Measurements from ENCODE around the gene MAP7D2.

Gene MAP7D2

GRCh38 chrX:20037186-20037585 is 79.5 kb downstream of the MAP7D2 start:
- Mint-ChIP-seq H3K4me1 (ENCODE audit: low read depth) (no peaks in the 10 kb centered on the region), H3K4me3 (no peak overlapping the region), H3K9me3 (ENCODE audit: low read depth) (no peaks in the 10 kb centered on the region), H3K27ac (no peak overlapping the region), H3K27me3 (no peaks in the 10 kb centered on the region), H3K36me3 (no peaks in the 10 kb centered on the region)

- Mint-ChIP-seq H3K27ac (no peak overlapping the region), H3K9me3 (ENCODE audit: low read depth) (no peaks in the 10 kb centered on the region), H3K4me1 (ENCODE audit: low read depth) (peaks cover 19% of the 10 kb centered on the region), H3K27me3 (no peaks in the 10 kb centered on the region), H3K36me3 (no peaks in the 10 kb centered on the region), H3K4me3 (no peak overlapping the region)
Measured at GRCh38 chrX:20032201-20032600, 84.5 kb downstream of the MAP7D2 start.

- Mint-ChIP-seq H3K4me1 (ENCODE audit: low read depth) (peaks cover 20% of the 10 kb centered on the region), H3K27me3 (no peaks in the 10 kb centered on the region), H3K9me3 (ENCODE audit: low read depth) (no peaks in the 10 kb centered on the region), H3K27ac (no peak overlapping the region), H3K36me3 (no peaks in the 10 kb centered on the region), H3K4me3 (no peak overlapping the region)
Measured at GRCh38 chrX:20029728-20030127, 87.0 kb downstream of the MAP7D2 start.

GRCh38 chrX:20028588-20028987 is 88.1 kb downstream of the MAP7D2 start:
- no peaks in the 10 kb centered on the region for H3K36me3 Mint-ChIP-seq
- no peak overlapping the region for H3K4me3 Mint-ChIP-seq
- H3K27ac Mint-ChIP-seq: no peak overlapping the region
- peaks cover 20% of the 10 kb centered on the region for H3K4me1 Mint-ChIP-seq (ENCODE audit: low read depth)
- no peaks in the 10 kb centered on the region for H3K27me3 Mint-ChIP-seq
- no peaks in the 10 kb centered on the region for H3K9me3 Mint-ChIP-seq (ENCODE audit: low read depth)

GRCh38 chrX:20026278-20026677 is 90.4 kb downstream of the MAP7D2 start:
- no peaks in the 10 kb centered on the region for H3K36me3 Mint-ChIP-seq
- no peak overlapping the region for H3K4me3 Mint-ChIP-seq

GRCh38 chrX:20019672-20020365 is 96.9 kb downstream of the MAP7D2 start:
- Mint-ChIP-seq H3K9me3 (ENCODE audit: low read depth) (peaks cover 4% of the 10 kb centered on the region), H3K36me3 (peaks cover 12% of the 10 kb centered on the region), H3K4me3 (no peak overlapping the region), H3K4me1 (ENCODE audit: low read depth) (no peaks in the 10 kb centered on the region), H3K27me3 (no peaks in the 10 kb centered on the region), H3K27ac (no peak overlapping the region)

More at GRCh38 chrX:20026278-20026677, 90.4 kb downstream of the MAP7D2 start:
- H3K27ac Mint-ChIP-seq: no peak overlapping the region
- no peaks in the 10 kb centered on the region for H3K9me3 Mint-ChIP-seq (ENCODE audit: low read depth)
- peaks cover 20% of the 10 kb centered on the region for H3K4me1 Mint-ChIP-seq (ENCODE audit: low read depth)
- H3K27me3 Mint-ChIP-seq: no peaks in the 10 kb centered on the region

GRCh38 chrX:20016616-20016945 is 100.1 kb downstream of the MAP7D2 start:
- H3K4me3 Mint-ChIP-seq: no peak overlapping the region

GRCh38 chrX:20015945-20016615 is 100.6 kb downstream of the MAP7D2 start:
- no peaks in the 10 kb centered on the region for H3K4me1 Mint-ChIP-seq (ENCODE audit: low read depth)
- no peak overlapping the region for H3K4me3 Mint-ChIP-seq
- H3K27me3 Mint-ChIP-seq: no peaks in the 10 kb centered on the region
- no peak overlapping the region for H3K27ac Mint-ChIP-seq
- H3K9me3 Mint-ChIP-seq (ENCODE audit: low read depth): peaks cover 4% of the 10 kb centered on the region
- H3K36me3 Mint-ChIP-seq: peaks cover 12% of the 10 kb centered on the region

More at GRCh38 chrX:20016616-20016945, 100.1 kb downstream of the MAP7D2 start:
- peaks cover 4% of the 10 kb centered on the region for H3K9me3 Mint-ChIP-seq (ENCODE audit: low read depth)
- peaks cover 12% of the 10 kb centered on the region for H3K36me3 Mint-ChIP-seq
- no peak overlapping the region for H3K27ac Mint-ChIP-seq
- H3K27me3 Mint-ChIP-seq: no peaks in the 10 kb centered on the region
- H3K4me1 Mint-ChIP-seq (ENCODE audit: low read depth): no peaks in the 10 kb centered on the region

- Mint-ChIP-seq H3K9me3 (ENCODE audit: low read depth) (peaks cover 4% of the 10 kb centered on the region), H3K27me3 (no peaks in the 10 kb centered on the region), H3K4me3 (no peak overlapping the region), H3K4me1 (ENCODE audit: low read depth) (no peaks in the 10 kb centered on the region), H3K36me3 (peaks cover 12% of the 10 kb centered on the region), H3K27ac (no peak overlapping the region)
Measured at GRCh38 chrX:20015422-20015821, 101.3 kb downstream of the MAP7D2 start.

GRCh38 chrX:20011608-20012007 is 105.1 kb downstream of the MAP7D2 start:
- Mint-ChIP-seq H3K27ac (no peak overlapping the region), H3K4me1 (ENCODE audit: low read depth) (peaks cover 1% of the 10 kb centered on the region), H3K4me3 (no peak overlapping the region), H3K27me3 (no peaks in the 10 kb centered on the region), H3K36me3 (peaks cover 10% of the 10 kb centered on the region), H3K9me3 (ENCODE audit: low read depth) (peaks cover 4% of the 10 kb centered on the region)

- Mint-ChIP-seq H3K36me3 (no peaks in the 10 kb centered on the region), H3K27me3 (no peaks in the 10 kb centered on the region), H3K4me1 (ENCODE audit: low read depth) (peaks cover 1% of the 10 kb centered on the region), H3K27ac (no peak overlapping the region), H3K4me3 (no peak overlapping the region), H3K9me3 (ENCODE audit: low read depth) (no peaks in the 10 kb centered on the region)
Measured at GRCh38 chrX:20007962-20008622, 108.6 kb downstream of the MAP7D2 start.

- H3K9me3 Mint-ChIP-seq (ENCODE audit: low read depth): no peaks in the 10 kb centered on the region
- no peaks in the 10 kb centered on the region for H3K27me3 Mint-ChIP-seq
- H3K27ac Mint-ChIP-seq: no peak overlapping the region
- H3K4me1 Mint-ChIP-seq (ENCODE audit: low read depth): peaks cover 1% of the 10 kb centered on the region
- no peak overlapping the region for H3K4me3 Mint-ChIP-seq
- no peaks in the 10 kb centered on the region for H3K36me3 Mint-ChIP-seq
Measured at GRCh38 chrX:20005883-20006282, 110.8 kb downstream of the MAP7D2 start.

GRCh38 chrX:20001588-20001987 is 115.1 kb downstream of the MAP7D2 start:
- no peaks in the 10 kb centered on the region for H3K27me3 Mint-ChIP-seq
- H3K4me3 Mint-ChIP-seq: no peak overlapping the region
- H3K9me3 Mint-ChIP-seq (ENCODE audit: low read depth): no peaks in the 10 kb centered on the region
- H3K4me1 Mint-ChIP-seq (ENCODE audit: low read depth): no peaks in the 10 kb centered on the region
- H3K27ac Mint-ChIP-seq: no peak overlapping the region
- no peaks in the 10 kb centered on the region for H3K36me3 Mint-ChIP-seq

- Mint-ChIP-seq H3K4me1 (ENCODE audit: low read depth) (peaks cover 17% of the 10 kb centered on the region), H3K27me3 (no peaks in the 10 kb centered on the region)
Measured at GRCh38 chrX:19991350-19991718, 125.4 kb downstream of the MAP7D2 start.

GRCh38 chrX:19990556-19991349 is 126.0 kb downstream of the MAP7D2 start, which contains the start of gene BCLAF3:
Gene BCLAF3, minus strand, starts transcription at chrX:19991061. Its CDS starts 20,797 bp downstream, at chrX:19970264.
- peak within 1 kb of the TSS; percentile 91 for H3K27ac Mint-ChIP-seq
- peak within 1 kb of the TSS; percentile 94 for H3K4me3 Mint-ChIP-seq

More at GRCh38 chrX:19991350-19991718, 125.4 kb downstream of the MAP7D2 start:
- no peaks in the 10 kb centered on the region for H3K36me3 Mint-ChIP-seq
- H3K9me3 Mint-ChIP-seq (ENCODE audit: low read depth): no peaks in the 10 kb centered on the region
- H3K4me3 Mint-ChIP-seq: peak overlapping the region; percentile 90
- peak overlapping the region; percentile 91 for H3K27ac Mint-ChIP-seq

More at GRCh38 chrX:19990556-19991349, 126.0 kb downstream of the MAP7D2 start, which contains the start of gene BCLAF3:
- H3K36me3 Mint-ChIP-seq: no peaks in the 10 kb centered on the region
- H3K27me3 Mint-ChIP-seq: no peaks in the 10 kb centered on the region
- H3K4me1 Mint-ChIP-seq (ENCODE audit: low read depth): peaks cover 19% of the 10 kb centered on the region
- H3K9me3 Mint-ChIP-seq (ENCODE audit: low read depth): no peaks in the 10 kb centered on the region
